ENCODE measurements around the gene COL5A2.
A peak's percentile ranks its signal among the peaks of the same experiment; 100 is the strongest.

Gene COL5A2

GRCh38 chr2:189204322-189204941 lies 24.9 kb upstream of the COL5A2 start:
- DNase-seq (ENCODE audit: low read depth), result peak; percentile 39
- H3K4me3 ChIP-seq (replicated peaks; ENCODE audit: low read depth, low read length), result no peak overlapping the region
- no peak for TF ChIP-seq CTCF (IDR thresholded peaks at IDR 0.05; ENCODE audit: low read length, missing control alignments)

GRCh38 chr2:189203177-189203799 lies 23.7 kb upstream of the COL5A2 start:
- no peak overlapping the region for H3K4me3 ChIP-seq (replicated peaks; ENCODE audit: low read depth, low read length)
- no peak for DNase-seq (ENCODE audit: low read depth)
- no peak for TF ChIP-seq CTCF (IDR thresholded peaks at IDR 0.05; ENCODE audit: low read length, missing control alignments)

DNA sequence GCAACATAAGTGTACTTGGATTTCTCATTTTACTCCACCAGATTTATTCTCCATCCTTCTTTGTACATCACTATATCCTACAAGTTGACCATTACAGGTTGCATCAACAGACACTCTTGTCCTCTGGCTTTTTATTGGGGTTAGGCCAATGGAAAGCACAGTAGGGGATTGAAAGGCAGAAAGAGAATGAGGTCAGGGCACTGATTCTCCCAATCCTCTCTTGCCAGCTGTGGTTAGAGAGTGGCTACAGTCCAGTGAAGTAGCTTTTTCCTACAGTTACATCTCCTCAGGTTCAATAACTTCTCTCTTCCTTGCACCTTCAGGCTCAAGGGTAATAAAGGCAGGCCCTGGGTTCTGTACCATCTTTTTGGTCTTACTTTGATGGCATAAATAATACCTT lies 20.2 kb upstream of the COL5A2 start:
- DNase-seq (ENCODE audit: low read depth), result no peak
- TF ChIP-seq CTCF (IDR thresholded peaks at IDR 0.05; ENCODE audit: low read length, missing control alignments), result no peak

GRCh38 chr2:189192766-189193165 lies 13.2 kb upstream of the COL5A2 start:
- no peak overlapping the region for H3K4me3 ChIP-seq (replicated peaks; ENCODE audit: low read depth, low read length)
- no peak for TF ChIP-seq CTCF (IDR thresholded peaks at IDR 0.05; ENCODE audit: low read length, missing control alignments)
- no peak for DNase-seq (ENCODE audit: low read depth)

More for the DNA sequence above, 20.2 kb upstream of the COL5A2 start:
- H3K4me3 ChIP-seq (replicated peaks; ENCODE audit: low read depth, low read length), result no peak overlapping the region

DNA sequence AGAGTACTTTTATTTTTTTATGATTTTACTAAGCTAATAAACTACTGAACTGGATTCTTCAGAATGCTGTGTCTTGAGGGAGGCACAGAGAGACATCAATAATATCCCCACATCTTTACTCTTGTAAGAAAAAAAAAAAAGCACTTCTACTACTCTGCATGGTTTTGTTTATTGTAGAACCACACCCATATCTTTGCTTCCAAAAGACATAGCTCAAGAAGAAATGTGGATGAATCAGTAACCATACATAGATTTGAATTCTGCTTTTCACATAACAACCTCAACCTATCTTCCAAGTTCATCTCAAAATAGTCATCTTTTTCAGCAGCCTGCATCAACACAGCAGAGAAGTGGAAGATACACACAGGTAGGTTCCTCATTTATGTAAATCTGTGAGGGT lies 12.2 kb upstream of the COL5A2 start:
- no peak overlapping the region for H3K4me3 ChIP-seq (replicated peaks; ENCODE audit: low read depth, low read length)
- TF ChIP-seq CTCF (IDR thresholded peaks at IDR 0.05; ENCODE audit: low read length, missing control alignments), result no peak
- DNase-seq (ENCODE audit: low read depth), result no peak

DNA sequence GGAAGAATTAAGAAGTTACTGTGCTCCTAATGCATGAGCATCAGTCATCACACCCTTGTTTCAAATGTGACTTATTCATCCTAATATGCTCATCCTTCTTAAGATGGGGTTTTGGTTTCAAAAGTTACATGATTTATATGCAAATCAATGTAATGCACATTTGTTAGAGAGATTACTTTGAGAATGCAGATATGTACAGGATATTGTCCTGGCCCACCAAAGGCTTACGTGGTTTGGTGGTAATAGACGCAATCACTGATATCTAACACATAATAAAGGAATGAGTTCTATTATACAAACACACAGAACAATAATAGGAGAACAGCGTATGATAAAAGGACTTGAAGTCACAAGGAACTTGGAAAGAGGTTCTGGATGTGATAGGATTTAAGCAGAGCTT lies 11.1 kb upstream of the COL5A2 start:
- no peak for DNase-seq (ENCODE audit: low read depth)
- H3K4me3 ChIP-seq (replicated peaks; ENCODE audit: low read depth, low read length), result no peak overlapping the region
- TF ChIP-seq CTCF (IDR thresholded peaks at IDR 0.05; ENCODE audit: low read length, missing control alignments), result no peak

All from fibroblast of pulmonary artery (primary cell).